GM21526 (cell line): ENCODE measurements around the gene HNRNPU.
"Not testable (repeated sequence)": the region's sequence is repeated elsewhere in the genome, so short reads cannot be mapped to it uniquely, and the experiment has no call there.

Source experiments
- ATAC-seq: cut with Tn5 transposase; IDR thresholded peaks from one replicate; pipeline ENCODE4 v1.9.1; 2021; ENCODE audit warnings: moderate library complexity; ENCODE audit not compliant: unreplicated experiment, low FRiP score

HNRNPU gene

DNA sequence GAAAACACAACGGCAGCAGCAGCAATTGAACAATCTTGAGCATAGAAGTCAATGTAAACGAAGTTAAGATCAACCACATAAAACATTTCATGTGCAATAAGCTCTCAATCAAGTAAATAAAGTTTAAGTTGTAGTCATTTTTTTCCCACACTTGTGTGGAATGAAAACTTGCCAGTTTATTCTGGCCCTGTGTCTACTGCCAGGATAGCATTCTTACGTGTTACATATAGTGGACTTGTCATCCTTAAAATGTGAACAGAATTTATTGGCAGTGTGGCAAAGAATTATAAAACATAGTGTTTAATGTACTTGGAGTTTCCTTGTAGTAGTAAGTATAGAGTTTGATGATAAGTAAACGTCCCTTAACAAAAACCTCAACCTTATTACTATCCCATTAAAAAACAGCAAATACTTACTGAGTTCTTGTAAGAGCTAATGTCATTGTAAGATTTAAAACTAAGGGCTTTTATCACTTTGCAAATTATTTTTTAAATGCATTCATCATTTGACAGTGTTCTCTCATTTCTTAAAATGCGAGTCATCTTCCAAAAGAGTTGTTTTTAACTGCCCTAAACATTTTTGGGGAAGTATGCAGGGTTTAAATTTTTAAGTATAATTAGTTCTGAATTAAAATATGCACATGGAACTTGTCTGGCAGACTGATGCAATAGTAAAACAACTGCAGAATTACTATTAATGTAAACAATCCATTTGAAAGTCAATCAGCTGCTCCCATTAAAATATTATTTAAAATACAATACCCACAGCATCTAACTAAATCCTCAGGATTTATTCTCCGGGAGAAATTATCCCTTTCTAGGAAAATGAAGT lies 21.0 kb downstream of the HNRNPU start:
- ATAC-seq = no peak

DNA sequence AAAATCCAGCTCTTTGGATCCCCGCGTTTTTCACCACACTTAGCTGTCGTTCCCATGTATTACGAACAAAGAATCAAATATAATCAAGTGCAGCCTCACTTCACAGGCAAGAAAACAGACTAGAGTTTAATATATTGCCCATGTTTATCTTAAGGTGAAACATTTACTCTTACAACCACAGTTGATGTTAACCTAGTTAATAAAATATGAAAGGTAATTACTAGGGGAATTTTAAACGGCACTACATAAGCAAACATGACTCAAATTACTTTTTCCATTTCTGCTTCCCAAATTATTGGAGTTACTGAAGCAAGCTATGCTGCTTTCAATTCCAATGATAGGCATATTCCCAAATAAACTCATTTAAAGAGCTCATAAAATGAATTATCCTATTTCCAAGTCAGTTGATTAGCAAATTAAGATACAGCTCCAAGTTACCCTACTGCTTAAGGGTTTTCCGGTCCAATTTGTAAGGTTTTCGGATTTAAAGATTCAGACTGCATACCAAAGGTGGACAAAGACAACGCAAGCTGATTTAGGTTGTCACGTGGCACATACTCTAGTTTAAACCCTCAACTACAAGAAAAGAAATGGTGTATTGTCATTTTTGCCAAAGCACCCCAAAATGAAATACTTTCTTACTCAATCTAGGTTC lies 22.9 kb downstream of the HNRNPU start:
- no peak for ATAC-seq

GRCh38 chr1:244840219-244840794 lies 24.0 kb downstream of the HNRNPU start:
- no peak for ATAC-seq

GRCh38 chr1:244839656-244840055 lies 24.7 kb downstream of the HNRNPU start:
- ATAC-seq = no peak

- no peak for ATAC-seq
Observed at GRCh38 chr1:244837597-244838258, 26.6 kb downstream of the HNRNPU start.

DNA sequence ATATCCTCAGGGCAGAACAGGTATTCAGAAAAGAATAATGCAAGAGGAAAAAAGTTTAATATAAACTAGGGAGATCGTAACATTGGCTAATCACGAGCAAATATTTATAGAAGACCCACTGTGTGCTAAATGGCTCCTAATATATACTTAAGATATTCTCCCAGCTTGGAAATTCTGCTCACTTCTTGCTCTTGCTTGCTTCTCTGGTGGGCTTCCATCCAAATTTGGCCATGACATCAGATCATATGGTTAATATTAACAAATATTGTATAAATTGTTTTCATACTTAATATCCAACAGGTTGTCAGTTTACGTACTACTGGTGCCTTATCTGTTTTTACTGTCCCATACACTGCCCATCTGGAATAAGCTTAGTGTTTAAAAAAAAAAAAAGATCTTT lies 27.8 kb downstream of the HNRNPU start:
- ATAC-seq = no peak

- no peak for ATAC-seq
Observed at GRCh38 chr1:244836135-244836521, 28.2 kb downstream of the HNRNPU start.

DNA sequence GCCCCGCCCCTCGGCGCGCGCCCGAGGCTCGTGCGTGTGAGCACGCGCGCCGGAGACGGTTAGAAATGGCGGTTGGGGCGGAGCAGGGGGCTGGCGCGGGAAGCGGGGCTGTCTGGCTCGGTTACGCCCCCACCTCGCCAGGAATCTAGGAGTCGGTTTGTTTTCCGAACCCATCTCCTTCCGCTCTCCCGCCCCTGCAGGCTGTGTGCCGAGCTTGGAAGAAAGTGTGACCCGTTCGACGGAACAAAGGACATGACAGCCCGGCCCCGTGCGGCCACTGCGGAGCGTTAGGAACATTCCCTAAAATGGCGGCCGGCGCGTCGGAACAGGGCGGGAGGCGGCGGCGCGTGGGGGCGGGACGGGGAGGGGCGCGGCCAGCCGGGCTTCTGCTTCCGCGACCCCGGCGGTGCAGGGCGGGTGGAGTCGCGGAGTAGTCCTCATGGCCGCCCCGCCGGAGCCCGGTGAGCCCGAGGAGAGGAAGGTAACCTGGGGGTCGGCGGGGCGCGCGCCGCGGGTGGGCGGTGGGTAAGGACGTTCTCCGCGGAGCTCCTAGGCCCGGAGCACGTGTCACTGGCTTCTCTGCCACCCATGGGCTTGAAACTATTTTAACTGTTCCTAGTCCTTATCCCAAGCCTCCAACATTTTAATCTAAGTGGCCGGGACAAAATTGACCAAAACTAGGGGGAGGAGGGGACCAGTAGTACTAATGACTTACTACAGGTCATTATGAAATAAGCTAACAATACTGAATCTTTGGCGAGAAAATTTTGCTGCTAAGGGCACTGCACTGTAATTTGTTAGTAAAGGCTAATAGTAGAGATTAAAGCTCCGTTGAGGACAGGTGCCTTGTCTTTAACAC lies 28.8 kb downstream of the HNRNPU start, which contains the start of gene COX20:
Gene COX20 (plus strand): TSS at position 383 of the 859 bp plus-strand sequence. CDS start 57 bp downstream, at position 440.
- peak; percentile 52 for ATAC-seq

DNA sequence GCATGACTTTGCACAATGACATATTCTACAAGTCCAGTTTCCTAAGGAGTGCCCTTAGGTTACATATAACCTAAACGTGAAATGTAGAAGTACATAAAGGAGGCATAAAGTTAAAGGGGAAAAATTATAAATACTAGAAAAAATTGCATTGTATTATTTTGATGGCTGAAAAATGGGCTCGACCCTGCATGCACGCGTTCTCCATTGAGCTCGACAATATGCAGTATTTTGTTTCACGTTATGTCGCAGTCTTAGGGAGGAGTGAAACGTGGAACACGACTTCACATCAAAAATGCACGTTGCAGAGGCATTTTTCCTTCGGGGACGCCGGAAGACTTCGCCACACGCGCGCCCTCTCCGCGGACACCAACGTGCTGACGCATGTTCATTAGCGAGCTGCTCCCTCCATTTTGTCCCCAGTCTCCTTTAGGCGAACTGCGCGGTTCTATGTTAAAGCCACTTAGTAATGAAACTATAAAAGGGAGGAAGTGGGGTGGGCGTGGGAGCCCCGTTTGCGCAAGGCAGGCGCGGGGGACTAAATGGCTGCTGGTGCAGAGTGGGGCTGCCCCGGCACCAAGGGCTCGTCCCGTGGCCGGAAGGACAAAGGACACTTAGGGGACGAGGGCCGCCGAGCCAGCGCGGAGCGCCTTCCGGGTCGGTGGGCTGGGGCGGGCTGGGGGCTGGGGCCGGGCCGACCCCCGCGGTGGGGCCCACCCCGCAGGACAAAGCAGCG lies 29.6 kb downstream of the HNRNPU start:
- ATAC-seq = peak; percentile 56

GRCh38 chr1:244833734-244834542 lies 30.4 kb downstream of the HNRNPU start:
- ATAC-seq = peak; percentile 9

DNA sequence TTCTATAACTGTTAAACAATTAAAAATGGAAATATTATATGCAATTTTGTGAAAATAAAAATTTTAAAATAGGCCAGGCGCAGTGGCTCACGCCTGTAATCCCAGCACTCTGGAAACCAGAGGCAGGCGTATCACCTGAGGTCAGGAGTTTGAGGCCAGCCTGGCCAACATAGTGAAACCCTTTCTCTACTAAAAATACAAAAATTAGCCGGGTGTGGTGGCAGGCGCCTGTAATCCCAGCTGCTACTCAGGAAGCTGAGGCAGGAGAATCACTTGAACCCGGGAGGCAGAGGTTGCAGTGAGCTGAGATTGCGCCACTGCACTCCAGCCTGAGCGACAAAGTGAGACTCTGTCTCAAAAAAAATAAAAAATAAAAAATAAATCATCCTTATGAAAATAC lies 31.1 kb downstream of the HNRNPU start:
- ATAC-seq = not testable (repeated sequence)

DNA sequence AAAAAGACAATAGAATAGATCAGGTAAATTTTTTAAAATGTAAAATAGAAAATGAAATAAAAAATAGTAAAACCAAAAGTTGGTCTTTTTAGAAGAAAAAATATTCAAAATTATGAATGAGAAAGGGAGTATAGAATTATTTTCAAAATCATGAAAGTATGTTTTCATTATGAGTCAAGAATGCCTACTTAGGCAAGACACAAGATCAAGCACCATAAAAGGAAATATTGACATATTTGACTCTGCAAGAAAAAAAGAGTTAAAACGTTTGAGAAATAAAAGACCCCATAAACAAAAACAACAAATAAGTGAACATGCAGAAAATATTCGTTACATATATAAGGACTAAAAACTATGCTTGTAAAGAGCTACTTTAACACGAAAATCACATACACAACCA lies 33.7 kb downstream of the HNRNPU start:
- ATAC-seq = no peak

GRCh38 chr1:244826712-244827111 lies 37.6 kb downstream of the HNRNPU start:
- no peak for ATAC-seq

GRCh38 chr1:244822878-244823277 lies 41.5 kb downstream of the HNRNPU start:
- ATAC-seq = no peak

GRCh38 chr1:244821134-244821533 lies 43.2 kb downstream of the HNRNPU start:
- ATAC-seq = no peak

DNA sequence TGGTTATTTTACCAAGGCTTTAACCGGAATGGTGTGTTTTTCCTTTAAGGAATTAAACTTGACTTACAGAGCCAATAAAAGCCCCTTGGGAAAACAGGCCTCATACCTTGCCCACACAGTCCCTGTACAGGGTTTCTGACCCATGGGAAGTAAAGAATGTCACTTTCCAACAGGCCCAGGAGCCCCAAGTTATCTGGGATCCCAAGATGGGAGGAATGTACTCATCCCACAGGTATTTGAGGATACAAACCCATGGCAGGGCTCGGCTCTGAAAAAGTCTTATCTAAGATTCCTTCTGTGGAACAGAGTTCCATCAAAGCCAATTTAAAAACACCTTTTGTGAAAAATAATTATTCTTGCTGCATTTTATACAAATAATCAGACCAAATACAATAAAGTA lies 44.2 kb downstream of the HNRNPU start:
- no peak for ATAC-seq

- ATAC-seq = no peak
Observed at GRCh38 chr1:244817415-244817894, 46.9 kb downstream of the HNRNPU start.

DNA sequence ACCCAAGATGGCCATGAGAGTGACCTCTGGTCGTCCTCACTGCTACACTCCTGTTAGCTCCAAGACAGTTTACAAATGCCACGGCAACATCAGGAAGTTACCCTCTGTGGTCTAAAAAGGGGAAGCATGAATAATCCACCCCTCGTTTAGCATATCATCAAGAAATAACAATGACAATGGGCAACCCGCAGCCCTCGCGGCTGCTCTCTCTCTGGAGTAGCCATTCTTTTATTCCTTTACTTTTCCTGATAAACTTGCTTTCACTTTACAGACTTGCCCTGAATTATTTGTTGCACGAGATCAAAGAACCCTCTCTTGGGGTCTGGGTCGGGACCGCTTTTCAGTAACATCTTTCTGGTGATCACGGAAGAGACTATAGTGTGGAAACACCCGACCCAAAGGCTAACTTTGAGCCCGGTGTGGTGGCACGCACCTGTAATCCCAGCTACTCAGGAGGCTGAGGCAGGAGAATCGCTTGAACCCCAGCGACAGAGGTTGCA lies 48.7 kb downstream of the HNRNPU start:
- no peak for ATAC-seq
